Activated T-helper 1 cell treated with Interleukin-2 at 50 U/mL for 16 hours (primary cell): ENCODE results near the gene NIPSNAP3A.
"Not testable (repeated sequence)": the region's sequence is repeated elsewhere in the genome, so short reads cannot be mapped to it uniquely, and the experiment has no call there.

Source experiments
- DNase-seq: peaks from one replicate; pipeline ENCODE4 v3.0.0-alpha.2; 2020; ENCODE audit warnings: low read depth

The NIPSNAP3A gene

DNA sequence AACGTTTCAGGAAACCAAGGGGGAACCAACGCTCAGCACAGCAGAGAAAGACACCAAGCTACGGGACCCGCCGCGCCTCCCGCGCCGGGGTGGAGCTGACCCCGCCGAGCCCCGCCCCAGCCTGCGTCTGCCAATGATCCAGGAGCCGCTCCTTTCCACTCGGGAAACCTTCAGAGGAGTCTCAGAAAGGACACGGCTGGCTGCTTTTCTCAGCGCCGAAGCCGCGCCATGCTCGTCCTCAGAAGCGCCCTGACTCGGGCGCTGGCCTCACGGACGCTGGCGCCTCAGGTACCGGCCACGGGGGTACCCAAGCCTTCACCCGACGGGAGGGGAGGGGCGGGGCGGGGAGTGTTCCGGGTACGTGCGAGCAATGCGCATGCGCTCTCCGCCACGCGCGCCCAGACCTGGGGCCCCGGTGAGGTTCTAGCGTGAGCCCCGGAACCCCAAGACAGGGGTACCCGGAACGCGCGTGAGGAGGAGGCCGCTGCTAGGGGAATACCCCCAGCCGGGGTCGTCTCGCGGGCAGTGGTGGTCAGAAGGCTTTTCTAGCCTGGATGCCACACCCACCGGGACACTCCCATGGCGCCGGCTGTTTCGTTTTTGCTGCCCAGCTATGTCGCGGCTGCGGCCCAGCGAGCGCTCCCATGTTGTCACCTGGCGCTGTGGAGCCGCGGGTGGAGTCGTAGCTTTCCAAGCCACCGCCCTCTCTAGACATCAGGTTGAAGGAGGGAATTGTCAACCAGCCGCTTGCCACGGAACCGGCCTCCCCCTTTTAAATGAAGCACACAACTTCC, at the start of gene NIPSNAP3A:
Gene NIPSNAP3A (plus strand): TSS at position 119 of the 794 bp plus-strand sequence. CDS start 110 bp downstream, at position 229.
- peak; percentile 77 for DNase-seq

DNA sequence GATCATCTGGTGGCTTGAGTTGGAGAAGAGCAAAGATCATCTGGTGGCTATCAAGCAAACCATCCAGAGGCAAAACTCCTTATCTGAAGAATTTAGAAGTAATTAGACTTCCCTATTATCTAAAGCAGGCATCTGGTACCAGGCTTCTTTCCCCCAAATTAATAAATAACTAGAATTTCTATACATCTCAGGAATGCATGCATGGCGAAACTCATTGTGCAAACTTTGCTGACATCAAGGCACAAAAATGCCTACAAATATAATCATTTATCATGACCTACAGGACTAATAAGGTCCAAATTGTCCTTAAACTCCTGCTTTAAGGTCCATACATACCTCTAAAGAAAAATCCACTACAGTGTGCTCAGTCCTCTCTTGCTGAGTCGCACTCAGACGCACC, 47.2 kb upstream of the NIPSNAP3A start:
- DNase-seq = no peak

DNA sequence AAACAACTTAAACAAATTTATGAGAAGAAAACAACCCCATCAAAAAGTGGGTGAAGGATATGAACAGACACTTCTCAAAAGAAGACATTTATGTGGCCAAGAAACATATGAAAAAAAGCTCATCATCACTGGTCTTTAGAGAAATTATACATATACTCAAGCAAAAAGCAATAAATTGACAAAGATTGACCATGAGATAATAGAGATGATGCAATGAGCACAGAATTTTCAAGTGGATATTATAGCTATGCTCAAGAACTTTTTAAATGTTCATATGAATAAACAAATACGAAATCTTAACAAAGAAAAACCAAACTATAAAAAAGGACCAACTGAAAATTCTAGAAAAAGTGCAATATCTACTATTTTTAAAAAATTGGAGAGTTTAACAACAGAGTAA, 38.7 kb upstream of the NIPSNAP3A start:
- not testable (repeated sequence) for DNase-seq

DNA sequence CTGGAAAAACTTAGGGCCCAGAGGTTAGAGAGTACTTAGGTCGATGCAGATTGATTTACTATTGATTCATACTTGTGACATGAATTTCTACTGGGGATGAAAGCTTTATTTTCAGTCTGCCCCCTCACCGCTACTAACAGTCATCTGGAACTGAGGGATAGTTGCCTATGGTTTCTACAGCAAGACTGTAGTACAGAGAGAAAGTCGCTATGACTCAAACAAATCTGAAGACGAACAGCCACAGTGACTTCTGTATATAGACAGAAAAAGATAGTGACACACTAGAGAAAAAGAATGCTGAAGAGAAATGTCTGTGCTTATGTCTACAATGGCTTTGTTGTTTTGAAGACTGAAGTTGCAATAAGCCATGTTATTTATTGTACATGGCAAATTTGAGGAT, 35.9 kb upstream of the NIPSNAP3A start:
- no peak for DNase-seq

DNA sequence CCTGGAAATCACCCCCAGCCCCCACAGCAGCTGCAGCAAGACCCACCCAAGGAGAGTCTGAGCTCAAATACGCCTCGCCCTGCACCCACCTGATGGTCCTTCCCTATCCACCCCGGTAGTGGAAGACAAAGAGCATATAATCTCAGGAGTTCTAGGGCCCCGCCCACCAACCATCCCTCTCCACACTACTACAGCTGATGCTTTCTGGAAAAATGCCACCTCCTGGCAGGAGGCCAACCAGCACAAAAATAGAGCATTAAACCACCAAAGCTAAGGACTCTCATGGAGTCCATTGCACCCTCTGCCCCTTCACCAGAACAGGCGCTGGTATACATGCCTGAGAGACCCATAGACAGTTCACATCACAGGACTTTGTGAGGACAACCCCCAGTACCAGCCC, 22.5 kb upstream of the NIPSNAP3A start:
- DNase-seq = no peak

DNA sequence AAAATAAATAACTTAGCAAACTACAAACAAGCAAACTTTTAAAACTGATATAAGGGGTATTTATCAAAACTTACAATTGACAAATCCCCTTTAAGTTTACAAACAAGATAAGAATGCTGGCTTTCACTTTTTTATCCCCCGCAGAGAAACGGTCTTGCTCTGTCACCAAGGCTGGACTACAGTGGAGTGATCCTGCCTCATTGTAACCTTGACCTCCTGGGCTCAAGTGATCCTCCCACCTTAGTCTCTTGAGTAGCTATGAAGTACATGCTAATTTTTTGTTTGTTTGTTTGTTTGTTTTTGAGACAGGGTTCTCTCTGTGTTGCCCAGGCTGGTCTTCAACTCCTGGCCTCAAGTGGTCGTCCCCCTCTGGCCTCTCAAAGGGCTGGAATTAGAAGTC, 9.0 kb upstream of the NIPSNAP3A start:
- no peak for DNase-seq

DNA sequence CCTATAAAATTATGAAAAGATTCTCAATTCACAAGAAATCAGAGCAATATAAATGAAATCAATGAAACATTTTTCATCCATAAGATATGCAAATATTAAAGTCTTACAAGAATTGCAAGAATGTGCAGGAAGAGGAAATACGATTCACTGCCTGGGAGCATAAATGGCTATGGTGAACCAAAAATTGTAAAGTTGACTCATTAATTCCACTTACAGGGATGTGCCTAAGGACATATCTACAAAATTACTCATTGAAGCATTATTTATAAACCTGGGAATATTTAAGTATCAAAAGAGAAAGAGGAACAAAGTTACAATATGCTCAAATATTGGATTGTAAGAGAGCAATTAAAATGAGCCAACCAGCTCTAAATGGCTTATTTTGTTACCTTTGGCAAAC, 6.9 kb upstream of the NIPSNAP3A start:
- no peak for DNase-seq

DNA sequence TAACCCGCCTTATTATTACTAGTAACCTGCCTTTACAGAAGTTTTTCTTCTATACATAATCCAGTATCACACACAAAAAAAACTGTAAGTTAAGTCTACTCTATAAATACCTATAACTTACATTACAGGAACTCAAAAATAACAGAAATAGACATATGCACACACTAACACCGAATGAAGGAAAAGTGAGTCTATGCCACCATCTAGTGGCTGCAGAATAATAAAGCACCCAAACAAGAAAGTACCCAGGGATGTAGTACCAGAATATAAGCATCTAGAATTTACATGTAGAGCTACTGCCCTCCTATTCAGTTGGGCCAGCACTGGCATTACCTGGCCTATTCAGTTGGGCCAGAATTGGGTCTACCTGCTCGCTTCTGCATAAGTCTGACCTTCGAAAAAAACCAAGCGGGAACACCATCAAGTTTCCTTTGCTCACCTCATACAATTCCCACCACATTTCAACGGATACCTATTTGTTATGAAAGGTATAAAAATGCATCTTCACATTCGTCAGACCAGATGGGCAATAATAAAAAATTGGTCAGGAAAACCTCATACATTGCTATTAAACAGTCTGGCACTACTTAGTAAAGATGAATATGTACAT, 4.0 kb upstream of the NIPSNAP3A start:
- DNase-seq = no peak

DNA sequence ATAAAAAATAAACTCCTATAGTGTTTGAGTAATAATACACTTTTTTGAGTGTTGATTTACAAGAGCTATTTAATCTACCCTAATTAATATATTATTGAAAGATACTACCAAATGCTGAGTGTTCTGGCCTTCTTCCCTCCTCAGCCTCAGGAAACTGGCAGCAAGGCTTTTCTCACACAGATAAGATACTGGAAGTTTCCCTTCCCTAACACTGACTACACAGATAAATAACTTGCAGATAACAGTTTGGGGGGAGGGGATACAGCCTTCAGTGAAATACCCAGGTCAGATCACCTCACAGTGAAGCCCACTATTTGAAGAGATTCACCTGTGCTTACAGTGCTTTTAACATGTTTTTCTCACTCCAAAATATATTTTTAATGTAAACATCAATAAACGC, 1.6 kb upstream of the NIPSNAP3A start:
- DNase-seq = no peak

DNA sequence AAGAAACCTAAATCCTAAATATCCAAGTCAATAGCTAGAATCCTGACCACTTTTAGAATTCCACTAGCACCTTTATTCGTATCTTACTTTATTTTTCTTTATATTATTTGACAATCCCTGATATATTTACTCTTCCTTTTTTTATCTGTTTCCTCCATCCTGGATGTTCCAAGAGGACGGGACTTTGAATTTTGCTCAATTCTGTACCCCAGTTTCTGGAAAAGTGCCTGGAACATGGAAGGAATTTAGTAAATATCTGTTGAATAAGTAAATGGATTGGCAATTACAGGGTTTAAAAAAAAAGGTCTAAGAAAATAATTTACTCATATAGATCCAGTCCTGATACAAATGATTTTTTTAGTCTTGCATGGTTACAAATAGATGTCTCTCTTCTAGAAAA, 1.2 kb upstream of the NIPSNAP3A start:
- no peak for DNase-seq

DNA sequence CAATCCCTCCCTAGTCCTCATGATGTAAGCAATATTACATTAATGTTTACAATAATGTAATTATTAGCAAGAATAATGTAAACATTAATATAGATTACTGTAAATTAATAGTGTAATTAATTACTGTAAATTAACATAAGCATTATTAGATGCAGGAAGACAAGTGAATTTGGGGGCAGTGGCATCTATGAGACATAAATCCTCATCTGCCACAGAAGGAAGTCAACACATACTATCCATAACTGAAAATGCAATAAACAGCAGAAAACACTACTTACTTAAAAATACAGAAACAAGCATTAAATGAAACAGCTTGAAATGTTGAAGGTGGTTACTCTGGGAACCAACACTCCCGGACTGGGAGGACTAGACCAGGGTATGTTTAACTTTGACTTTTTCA, 685 bp upstream of the NIPSNAP3A start:
- no peak for DNase-seq

DNA sequence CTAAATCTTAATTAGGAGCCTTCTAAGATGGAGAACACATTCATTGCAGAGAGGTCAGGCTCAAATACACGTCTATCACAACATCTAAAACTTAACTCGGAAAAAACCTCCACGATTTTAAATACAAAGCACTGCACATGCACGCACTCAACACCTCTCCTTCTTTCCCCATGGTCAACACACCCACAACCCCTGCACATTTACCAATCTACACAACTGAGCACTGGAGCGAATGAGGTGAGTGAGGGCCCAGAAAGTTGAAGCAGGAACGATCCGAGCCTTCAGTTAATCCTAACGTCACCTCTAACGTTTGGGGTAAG, 278 bp upstream of the NIPSNAP3A start:
- DNase-seq = no peak

DNA sequence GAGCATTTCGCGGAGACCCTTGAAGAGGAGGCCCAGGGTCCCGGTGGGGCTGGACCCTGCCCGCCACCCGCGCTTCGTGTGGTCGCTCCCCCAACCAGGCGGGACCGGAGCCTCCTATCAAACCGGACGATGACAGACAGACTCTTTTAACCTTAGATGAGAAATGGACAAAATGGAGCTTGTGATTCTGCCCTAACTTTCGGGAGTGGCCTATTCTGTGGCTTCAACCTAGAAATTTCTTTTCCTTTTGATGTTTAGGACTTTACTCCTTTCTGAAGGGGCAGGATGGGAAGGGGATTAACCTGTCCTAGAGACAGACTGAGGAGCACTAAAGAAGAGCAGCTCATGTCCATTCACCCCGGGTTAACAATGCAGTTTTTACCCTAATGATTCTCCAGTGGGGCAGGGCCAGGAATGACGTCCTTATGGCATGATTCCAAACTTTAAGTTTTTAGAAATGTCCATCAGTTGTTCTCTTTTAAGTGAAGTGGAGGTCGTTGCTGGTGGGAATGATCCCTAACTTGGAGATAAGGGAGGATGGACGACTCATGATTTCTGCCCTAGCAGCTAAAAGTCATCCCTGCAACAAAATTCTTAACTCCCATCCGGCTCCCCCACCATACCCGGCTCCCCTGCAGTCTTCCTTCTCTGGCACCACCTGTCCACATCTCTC, 1.0 kb downstream of the NIPSNAP3A start:
- no peak for DNase-seq

DNA sequence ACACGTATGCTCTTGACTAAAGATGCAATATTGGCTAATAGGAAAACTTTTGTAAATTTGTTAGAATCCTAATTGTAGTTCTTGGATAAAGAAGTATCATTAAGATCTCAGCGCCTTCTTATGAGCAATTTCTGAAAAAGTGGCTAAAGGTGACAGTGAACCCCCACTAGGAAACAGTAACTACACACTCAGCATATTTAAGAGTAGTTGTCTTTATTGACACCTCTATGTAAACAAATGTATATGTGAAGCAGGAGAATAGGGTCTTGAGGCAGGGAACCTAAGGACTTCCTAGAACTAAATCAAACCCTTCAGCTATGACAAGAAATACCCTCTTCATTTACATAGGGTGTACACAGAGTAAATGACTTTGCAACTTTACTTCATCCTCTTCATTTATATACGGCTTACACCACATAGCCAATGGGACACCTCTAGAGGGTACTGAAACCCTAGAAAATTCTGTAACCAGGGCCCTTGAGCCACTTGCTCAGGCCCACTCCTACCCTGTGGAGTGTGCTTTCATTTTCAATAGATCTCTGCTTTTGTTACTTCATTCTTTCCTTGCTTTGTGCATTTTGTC, 2.8 kb downstream of the NIPSNAP3A start:
- DNase-seq = no peak

DNA sequence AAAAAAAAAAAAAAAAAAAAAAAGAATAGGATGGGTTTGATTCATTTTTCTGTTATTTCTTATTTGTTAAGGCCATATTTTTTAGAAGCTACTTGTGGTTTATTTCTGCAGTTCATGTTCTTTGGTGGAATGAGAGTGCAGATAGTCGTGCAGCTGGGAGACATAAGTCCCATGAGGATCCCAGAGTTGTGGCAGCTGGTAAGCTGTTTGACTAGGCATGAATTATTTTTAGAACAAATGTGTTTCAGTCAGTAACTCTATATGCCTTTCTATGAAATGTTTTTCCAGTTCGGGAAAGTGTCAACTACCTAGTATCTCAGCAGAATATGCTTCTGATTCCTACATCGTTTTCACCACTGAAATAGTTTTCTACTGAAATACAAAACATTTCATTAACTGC, 11.5 kb downstream of the NIPSNAP3A start:
- DNase-seq = no peak

DNA sequence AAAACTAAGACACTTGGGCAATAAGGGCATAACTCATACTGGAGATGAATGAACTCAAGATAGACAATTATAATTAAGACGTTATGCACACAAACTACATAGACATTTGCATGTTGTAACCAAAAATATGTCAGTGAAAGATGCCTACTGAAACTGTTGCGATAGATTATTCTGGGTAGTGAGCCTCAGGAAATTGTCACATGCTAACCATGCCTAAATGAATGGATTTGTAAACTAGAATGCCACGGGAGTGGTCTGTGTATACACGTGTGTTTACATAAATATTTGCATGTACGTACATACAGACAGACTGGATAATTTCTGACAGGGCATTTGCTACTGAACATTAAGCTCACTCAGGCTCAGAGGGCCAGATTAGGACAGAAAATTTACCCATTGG, 17.7 kb downstream of the NIPSNAP3A start:
- DNase-seq = no peak

DNA sequence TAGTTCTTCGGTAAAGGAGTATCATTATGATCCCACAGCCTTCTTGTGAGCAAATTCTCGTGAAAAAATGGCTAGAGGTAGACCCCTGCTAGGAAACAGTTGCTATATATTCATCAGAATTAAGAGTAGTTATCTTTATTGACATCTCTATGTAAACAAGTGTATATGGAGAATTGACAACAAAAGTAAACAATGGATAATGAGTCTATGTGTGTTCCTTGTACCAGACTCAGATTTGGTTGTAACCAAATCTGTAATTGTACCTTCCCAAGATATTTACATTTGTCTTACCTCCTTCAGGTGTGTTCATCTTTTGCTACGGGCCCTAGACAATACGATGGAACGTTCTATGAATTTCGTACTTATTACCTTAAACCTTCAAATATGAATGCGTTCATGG, 18.5 kb downstream of the NIPSNAP3A start:
- no peak for DNase-seq

DNA sequence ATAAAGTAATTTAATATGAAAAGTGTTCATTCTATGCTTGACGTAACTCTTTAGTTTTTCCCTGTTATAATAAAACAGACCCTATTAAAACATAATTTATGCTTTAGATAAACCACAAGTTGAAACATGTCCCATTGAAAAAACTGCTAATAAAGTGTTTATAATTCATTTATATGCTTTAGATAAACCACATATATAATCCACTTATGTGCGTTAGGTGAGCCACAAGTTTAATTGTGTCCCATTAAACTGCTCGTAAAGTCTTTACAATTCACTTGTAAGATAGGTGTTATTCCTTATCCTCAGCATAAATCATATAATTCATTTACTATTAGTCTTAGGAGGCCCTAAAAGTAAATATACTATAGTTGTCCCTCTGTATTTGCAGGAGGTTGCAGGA, 20.0 kb downstream of the NIPSNAP3A start:
- DNase-seq = no peak

DNA sequence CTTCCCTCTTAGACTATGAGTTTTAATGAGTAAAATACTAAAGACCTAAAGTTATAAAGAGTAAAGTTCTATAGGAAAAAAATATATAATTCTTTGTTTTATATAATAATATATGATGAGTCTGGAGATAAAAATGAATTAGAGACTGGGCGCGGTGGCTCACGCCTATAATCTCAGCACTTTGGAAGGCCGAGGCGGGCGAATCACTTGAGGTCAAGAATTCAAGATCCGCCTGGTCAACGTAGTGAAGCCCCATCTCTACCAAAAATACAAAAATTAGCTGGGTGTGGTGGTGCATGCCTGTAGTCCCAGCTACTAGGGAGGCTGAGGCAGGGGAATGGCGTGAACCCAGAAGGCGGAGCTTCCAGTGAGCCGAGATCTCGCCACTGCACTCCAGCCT, 21.5 kb downstream of the NIPSNAP3A start:
- DNase-seq = not testable (repeated sequence)

DNA sequence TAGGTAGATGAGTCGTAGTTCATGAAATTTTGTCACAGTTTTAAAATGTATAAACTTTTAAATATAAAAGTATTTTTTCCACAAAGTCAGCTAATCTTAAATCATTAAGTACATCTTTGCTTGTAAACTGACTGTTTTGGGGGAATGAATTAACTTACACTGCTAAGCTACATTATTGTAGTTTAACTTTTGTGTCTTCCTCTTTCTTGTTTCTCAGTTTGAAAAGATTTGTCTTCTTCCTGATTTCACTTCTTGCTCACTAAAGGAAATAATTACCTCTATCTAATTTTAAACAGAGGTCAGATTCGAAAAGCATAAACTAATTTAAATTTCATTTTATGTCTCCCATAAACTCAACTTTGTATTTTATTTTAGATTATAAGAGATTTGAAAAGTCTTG, 22.2 kb downstream of the NIPSNAP3A start:
- DNase-seq = no peak

DNA sequence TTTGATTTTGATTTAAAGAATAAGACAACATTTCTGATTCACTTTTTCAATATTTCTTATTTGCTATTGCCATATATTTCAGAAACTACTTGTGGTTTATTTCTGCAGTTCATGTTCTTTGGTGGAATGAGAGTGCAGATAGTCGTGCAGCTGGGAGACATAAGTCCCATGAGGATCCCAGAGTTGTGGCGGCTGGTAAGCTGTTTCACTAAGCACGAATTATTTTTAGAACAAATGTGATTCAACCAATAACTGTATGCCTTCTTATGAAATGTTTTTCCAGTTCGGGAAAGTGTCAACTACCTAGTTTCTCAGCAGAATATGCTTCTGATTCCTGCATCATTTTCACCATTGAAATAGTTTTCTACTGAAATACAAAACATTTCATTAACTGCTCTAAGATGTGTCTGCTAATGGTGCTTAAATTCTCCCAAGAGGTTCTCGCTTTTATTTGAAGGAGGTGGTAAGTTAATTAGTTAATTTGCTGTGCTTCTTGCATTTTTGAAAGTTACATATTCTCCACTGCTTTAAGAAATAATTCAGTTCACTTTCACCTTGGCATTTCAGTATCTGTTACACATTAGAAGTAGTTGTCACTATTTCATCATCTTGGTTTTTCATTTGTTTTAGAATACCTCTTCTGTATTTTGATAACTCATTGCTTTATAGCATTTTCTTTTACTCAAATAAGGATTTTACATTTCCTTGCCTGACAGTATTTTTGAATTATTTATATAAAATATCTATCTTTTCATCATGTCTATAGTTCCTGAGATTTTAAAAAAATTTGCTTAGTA, 25.4 kb downstream of the NIPSNAP3A start:
- no peak for DNase-seq

DNA sequence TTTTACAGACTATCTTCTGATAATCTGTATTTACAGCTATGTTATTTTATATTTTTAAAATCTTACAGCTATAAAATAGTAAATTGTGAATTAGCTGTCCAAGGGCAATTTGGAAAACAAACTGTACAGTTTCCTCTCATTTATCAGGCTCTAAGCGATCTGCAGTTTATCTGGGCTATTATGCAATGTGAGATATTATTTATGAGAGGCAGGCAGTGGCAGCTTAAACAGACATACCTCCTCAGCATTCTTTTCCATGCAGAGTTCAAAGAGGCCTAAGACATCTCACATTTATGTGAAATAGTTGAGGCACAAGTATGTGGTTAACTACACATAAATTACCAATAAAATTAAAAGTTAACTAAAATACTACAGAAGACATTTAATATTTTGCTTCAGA, 26.6 kb downstream of the NIPSNAP3A start:
- DNase-seq = no peak
